Measurements from ENCODE around the gene ZFYVE28. TPM values are rescaled to one million over a fixed set of nuclear protein-coding genes. Genes with fewer than 3 reads are reported as not detected.

Gene ZFYVE28
- polyA plus RNA-seq, 1 of the 3 experiments (the other 2 are of a cell fraction): 3.2 TPM

DNA sequence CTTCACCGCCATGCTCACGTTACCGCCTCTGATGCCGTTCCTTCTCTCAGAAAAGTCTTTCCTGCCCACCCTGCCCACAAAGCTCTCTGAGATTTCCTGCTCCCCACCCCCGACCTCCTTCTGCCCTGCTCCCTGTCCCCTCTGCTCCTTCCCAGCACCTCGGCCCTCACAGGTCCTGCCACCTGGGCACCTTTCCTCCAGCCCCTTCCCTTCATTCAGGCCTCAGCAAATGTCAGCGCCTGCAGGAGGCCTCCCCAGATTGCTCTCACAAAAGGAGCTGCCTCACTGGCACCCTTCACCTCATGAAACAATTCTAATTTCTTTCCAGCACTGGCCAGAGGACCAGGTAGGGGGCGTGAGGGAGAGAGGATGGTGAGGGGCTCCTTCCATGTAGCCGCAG is 122.9 kb downstream of the ZFYVE28 start (continued):
- TF ChIP-seq, protein P1, sequence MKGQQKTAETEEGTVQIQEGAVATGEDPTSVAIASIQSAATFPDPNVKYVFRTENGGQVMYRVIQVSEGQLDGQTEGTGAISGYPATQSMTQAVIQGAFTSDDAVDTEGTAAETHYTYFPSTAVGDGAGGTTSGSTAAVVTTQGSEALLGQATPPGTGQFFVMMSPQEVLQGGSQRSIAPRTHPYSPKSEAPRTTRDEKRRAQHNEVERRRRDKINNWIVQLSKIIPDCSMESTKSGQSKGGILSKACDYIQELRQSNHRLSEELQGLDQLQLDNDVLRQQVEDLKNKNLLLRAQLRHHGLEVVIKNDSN (IDR thresholded peaks at IDR 0.05; ENCODE audit: borderline replicate concordance, low read depth): no peak
- TF ChIP-seq ELF1 (IDR thresholded peaks at IDR 0.05): no peak
- no peak for TF ChIP-seq EP300 (IDR thresholded peaks at IDR 0.05; ENCODE audit: borderline replicate concordance in 1 of 2, low read depth in 1 of 2, low read length in 1 of 2)
- no peak for TF ChIP-seq FOXJ3 (CRISPR knock-in tag; IDR thresholded peaks at IDR 0.05)
- TF ChIP-seq GABPA (IDR thresholded peaks at IDR 0.05; ENCODE audit: low read depth): no peak
- TF ChIP-seq, protein P2, sequence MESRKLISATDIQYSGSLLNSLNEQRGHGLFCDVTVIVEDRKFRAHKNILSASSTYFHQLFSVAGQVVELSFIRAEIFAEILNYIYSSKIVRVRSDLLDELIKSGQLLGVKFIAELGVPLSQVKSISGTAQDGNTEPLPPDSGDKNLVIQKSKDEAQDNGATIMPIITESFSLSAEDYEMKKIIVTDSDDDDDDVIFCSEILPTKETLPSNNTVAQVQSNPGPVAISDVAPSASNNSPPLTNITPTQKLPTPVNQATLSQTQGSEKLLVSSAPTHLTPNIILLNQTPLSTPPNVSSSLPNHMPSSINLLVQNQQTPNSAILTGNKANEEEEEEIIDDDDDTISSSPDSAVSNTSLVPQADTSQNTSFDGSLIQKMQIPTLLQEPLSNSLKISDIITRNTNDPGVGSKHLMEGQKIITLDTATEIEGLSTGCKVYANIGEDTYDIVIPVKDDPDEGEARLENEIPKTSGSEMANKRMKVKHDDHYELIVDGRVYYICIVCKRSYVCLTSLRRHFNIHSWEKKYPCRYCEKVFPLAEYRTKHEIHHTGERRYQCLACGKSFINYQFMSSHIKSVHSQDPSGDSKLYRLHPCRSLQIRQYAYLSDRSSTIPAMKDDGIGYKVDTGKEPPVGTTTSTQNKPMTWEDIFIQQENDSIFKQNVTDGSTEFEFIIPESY (IDR thresholded peaks at IDR 0.05; ENCODE audit: borderline replicate concordance, low read depth): no peak

DNA sequence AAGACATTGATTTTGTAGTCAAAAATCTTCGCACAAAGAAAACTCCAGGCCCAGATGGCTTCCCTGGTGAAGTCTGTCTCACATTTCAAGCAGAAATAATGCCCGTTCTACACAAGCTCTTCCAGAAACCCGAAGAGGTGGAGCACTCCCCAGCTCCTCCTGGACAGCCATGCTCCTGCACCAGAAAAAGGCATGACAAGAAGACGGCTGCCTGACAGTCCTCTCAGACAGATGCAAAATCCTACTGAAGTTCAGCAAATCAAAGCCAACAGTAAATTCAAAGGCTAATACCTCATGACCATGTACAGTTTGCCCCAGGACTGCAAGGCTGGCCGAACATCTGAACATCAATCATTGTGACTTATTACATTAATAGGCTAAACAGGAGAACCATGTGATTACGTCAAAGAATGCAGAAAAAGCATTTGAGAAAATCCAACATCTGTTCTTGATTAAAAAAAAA is 125.8 kb downstream of the ZFYVE28 start:
- H3K9ac ChIP-seq: no peak overlapping the region
- H3K27ac ChIP-seq (ENCODE audit: low read depth in 2 of 2, low read length in 1 of 2): peak overlapping the region; percentile 44 to 96; a peak in 3 of 4 replicates
- H4K20me1 ChIP-seq (ENCODE audit: insufficient read depth): no peaks in the 10 kb centered on the region
- no peaks in the 10 kb centered on the region for H3F3A ChIP-seq (replicated peaks; ENCODE audit: insufficient read depth)
- H3K9me2 ChIP-seq: no peaks in the 10 kb centered on the region
- no peak overlapping the region for H3K4me3 ChIP-seq (ENCODE audit: low read depth in 2 of 2, low read length in 1 of 2)
- H3K4me2 ChIP-seq: peak overlapping the region; percentile 3; the same call in 1 of the 2 replicates
- no peaks in the 10 kb centered on the region for H3K36me3 ChIP-seq (replicated peaks in 1 of 2; ENCODE audit: control insufficient read depth in 1 of 2, insufficient read depth in 2 of 2, low read length in 1 of 2)
- ChIA-PET POLR2A (no interaction called here), CTCF (interaction anchor here (0.9 to 1.4 kb wide), 2 partner anchors 26 to 73 kb away, joined by 3 to 4 read pairs; no protein-coding TSS in a partner anchor)
- H3K27me3 ChIP-seq (ENCODE audit: insufficient read depth): no peaks in the 10 kb centered on the region
- peak; percentile 56; the same call in 1 of the 2 replicates for TF ChIP-seq FOXJ3 (CRISPR knock-in tag; IDR thresholded peaks at IDR 0.05)
- TF ChIP-seq TCF12 (IDR thresholded peaks at IDR 0.05): peak; percentile 74
- TF ChIP-seq EP300 (IDR thresholded peaks at IDR 0.05; ENCODE audit: borderline replicate concordance in 1 of 2, low read depth in 1 of 2, low read length in 1 of 2): peak in 1 of 2 experiments; percentile 87; a peak in 2 of 4 replicates
- TF ChIP-seq CHD2 (IDR thresholded peaks at IDR 0.05; ENCODE audit: low read length, partially characterized antibody): peak; percentile 43
- no peak for TF ChIP-seq RFX5 (IDR thresholded peaks at IDR 0.05; ENCODE audit: low read length)
- TF ChIP-seq, protein P3, sequence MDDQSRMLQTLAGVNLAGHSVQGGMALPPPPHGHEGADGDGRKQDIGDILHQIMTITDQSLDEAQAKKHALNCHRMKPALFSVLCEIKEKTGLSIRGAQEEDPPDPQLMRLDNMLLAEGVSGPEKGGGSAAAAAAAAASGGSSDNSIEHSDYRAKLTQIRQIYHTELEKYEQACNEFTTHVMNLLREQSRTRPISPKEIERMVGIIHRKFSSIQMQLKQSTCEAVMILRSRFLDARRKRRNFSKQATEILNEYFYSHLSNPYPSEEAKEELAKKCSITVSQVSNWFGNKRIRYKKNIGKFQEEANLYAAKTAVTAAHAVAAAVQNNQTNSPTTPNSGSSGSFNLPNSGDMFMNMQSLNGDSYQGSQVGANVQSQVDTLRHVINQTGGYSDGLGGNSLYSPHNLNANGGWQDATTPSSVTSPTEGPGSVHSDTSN (IDR thresholded peaks at IDR 0.05): peak; percentile 90
- no peak for TF ChIP-seq NRF1 (IDR thresholded peaks at IDR 0.05; ENCODE audit: low read depth, low read length)
- TF ChIP-seq MXI1 (IDR thresholded peaks at IDR 0.05; ENCODE audit: low read depth, low read length): peak; percentile 95
- TF ChIP-seq RCOR1 (IDR thresholded peaks at IDR 0.05; ENCODE audit: low read length): peak; percentile 87; the same call in 1 of the 2 replicates
- TF ChIP-seq NFIC (IDR thresholded peaks at IDR 0.05; ENCODE audit: borderline replicate concordance): no peak
- no peak overlapping the region for H2AFZ ChIP-seq (ENCODE audit: low read depth)
- DNase-seq: peak; percentile 88
- WGBS (ENCODE audit: low lambda C conversion rate): 26% methylated on average over 6 of the region's 6 CpGs
- H3K4me1 ChIP-seq (ENCODE audit: control insufficient read depth in 1 of 2, insufficient read depth in 2 of 2, low read depth in 1 of 2, low read length in 1 of 2): peaks cover 8 to 39% of the 10 kb centered on the region in 2 experiments; a peak in 3 of 4 replicates
- H3K79me2 ChIP-seq (ENCODE audit: insufficient read depth): no peaks in the 10 kb centered on the region
- no peaks in the 10 kb centered on the region for H3K9me3 ChIP-seq

All from SK-N-SH (cell line).